AG04450 (cell line): Measurements from ENCODE around the gene RAPGEF5. TPM values are rescaled to one million over a fixed set of nuclear protein-coding genes. Genes with fewer than 3 reads are reported as not detected.

ENCODE experiments used
- CTCF ChIA-PET: fragments of 300-600, 350-600 bp; formaldehyde crosslinking; extraction: SDS; loops from one replicate; lab custom pipeline; 2022; ENCODE audit warnings: antibody characterized with exemption, inconsistent platforms; lab: Charles Lee
- POLR2A ChIA-PET: fragments of 350-600 bp; formaldehyde crosslinking; extraction: SDS; loops from one replicate; lab custom pipeline; 2021; ENCODE audit warnings: antibody characterized with exemption, inconsistent platforms; lab: Yijun Ruan, JAX
- DNase-seq: peaks from one replicate; pipeline ENCODE4 v3.0.0-alpha.2; 2011; ENCODE audit warnings: low read depth, low spot score
- H3K27ac ChIP-seq: one replicate; pipeline ENCODE4 v1.5.1; 2012; ENCODE audit warnings: low read depth, low read length, control low read depth
- H3K27me3 ChIP-seq: one replicate; pipeline ENCODE4 v1.6.0; 2012; ENCODE audit warnings: low read length; ENCODE audit not compliant: control insufficient read depth, insufficient read depth
- H3K4me3 ChIP-seq: 2 replicates; pipeline ENCODE4 v1.5.1; 2011; ENCODE audit warnings: mild to moderate bottlenecking, low read depth, low read length, control low read depth
- H3K9me3 ChIP-seq: 2 replicates; pipeline ENCODE4 v1.5.1; 2012; ENCODE audit warnings: low read length; ENCODE audit not compliant: control insufficient read depth, insufficient read depth
- CTCF ChIP-seq: IDR thresholded peaks from 2 replicates; pipeline ENCODE4 v1.5.1; 2011; ENCODE audit warnings: low read depth, low read length, control low read depth, inconsistent platforms
- polyA plus RNA-seq: library from polyadenylated mRNA; depleted of rRNA; stranded (reverse); fragments of >200 nt; gene quantifications from 2 replicates; pipeline ENCODE4 v1.2.3, GENCODE V29; 2011

Gene RAPGEF5
- polyA plus RNA-seq, 1 experiment = 0.16 TPM

- H3K9me3 ChIP-seq = no peaks in the 10 kb centered on the region
- H3K27ac ChIP-seq = no peak overlapping the region
- TF ChIP-seq CTCF = no peak
- POLR2A ChIA-PET = no interaction called here
- peaks cover 3% of the 10 kb centered on the region for H3K27me3 ChIP-seq
- CTCF ChIA-PET = interaction anchor here (1.1 kb wide), 1 partner anchor 246 kb away, joined by 3 read pairs; no protein-coding TSS in a partner anchor
- DNase-seq = no peak
- H3K4me3 ChIP-seq = peak overlapping the region; percentile 31; the same call in 1 of the 2 replicates
These were observed 589 bp upstream of the RAPGEF5 start for GRCh38 chr7:22357311-22358175.

- TF ChIP-seq CTCF = no peak
- Histone ChIP-seq H3K27me3 (peaks cover 3% of the 10 kb centered on the region), H3K4me3 (peak overlapping the region; percentile 28; the same call in 1 of the 2 replicates), H3K27ac (no peak overlapping the region), H3K9me3 (no peaks in the 10 kb centered on the region)
- DNase-seq = no peak
- ChIA-PET POLR2A (no interaction called here), CTCF (interaction anchor here (0.7 kb wide), 1 partner anchor 11 kb away, joined by 3 read pairs; no protein-coding TSS in a partner anchor)
These were observed 803 bp downstream of the RAPGEF5 start for GRCh38 chr7:22356010-22356691.

- H3K4me3 ChIP-seq = no peak overlapping the region
- H3K27me3 ChIP-seq = peaks cover 3% of the 10 kb centered on the region
- POLR2A ChIA-PET = no interaction called here
- H3K27ac ChIP-seq = no peak overlapping the region
- no peak for DNase-seq
- CTCF ChIA-PET = no interaction called here
- H3K9me3 ChIP-seq = no peaks in the 10 kb centered on the region
- no peak for TF ChIP-seq CTCF
These were observed 1.3 kb downstream of the RAPGEF5 start for GRCh38 chr7:22355620-22356009.

- POLR2A ChIA-PET = no interaction called here
- no peaks in the 10 kb centered on the region for H3K9me3 ChIP-seq
- no peak overlapping the region for H3K27ac ChIP-seq
- CTCF ChIA-PET = no interaction called here
- no peak overlapping the region for H3K4me3 ChIP-seq
- no peak for TF ChIP-seq CTCF
- peaks cover 3% of the 10 kb centered on the region for H3K27me3 ChIP-seq
- no peak for DNase-seq
These were observed 2.5 kb downstream of the RAPGEF5 start for GRCh38 chr7:22354462-22354861.

- no peak overlapping the region for H3K4me3 ChIP-seq
- H3K27me3 ChIP-seq = peaks cover 3% of the 10 kb centered on the region
- ChIA-PET POLR2A (no interaction called here), CTCF (interaction anchor here (1.1 kb wide), 1 partner anchor 243 kb away, joined by 3 read pairs; no protein-coding TSS in a partner anchor)
- DNase-seq = no peak
- no peak overlapping the region for H3K27ac ChIP-seq
- no peaks in the 10 kb centered on the region for H3K9me3 ChIP-seq
- TF ChIP-seq CTCF = no peak
These were observed 4.1 kb downstream of the RAPGEF5 start for GRCh38 chr7:22352887-22353286.
